OCI-LY7 (cell line): ENCODE measurements around the gene PDCD1LG2. TPM values are rescaled to one million over a fixed set of nuclear protein-coding genes. Genes with fewer than 3 reads are reported as not detected.

Source experiments
- BruUV-seq: library from RNA; stranded (reverse); fragments of 400-500 nt; replicated peaks from 2 replicates; lab custom pipeline; 2021; lab: Mats Ljungman, UMichigan
- CTCF ChIA-PET: fragments of 300-600 bp; sonication (Branson Sonifier 250); formaldehyde crosslinking; loops from one replicate; lab custom pipeline; 2022; ENCODE audit warnings: antibody characterized with exemption; ENCODE audit not compliant: unreplicated experiment; lab: Charles Lee
- POLR2A ChIA-PET: fragments of 300-600 bp; sonication (Branson Sonifier 250); formaldehyde crosslinking; loops from one replicate; lab custom pipeline; 2022; ENCODE audit warnings: antibody characterized with exemption; lab: Charles Lee
- DNase-seq: peaks from one replicate; pipeline ENCODE4 v3.0.0-alpha.2; 2015; ENCODE audit warnings: low spot score
- H2AFZ ChIP-seq: fragments of 200-600 bp; sonication (generic), shearing (Covaris generic); 2 replicates; pipeline ENCODE4 v1.6.1; 2014; ENCODE audit warnings: mild to moderate bottlenecking, antibody characterized with exemption, low read length, moderate library complexity
- H3K27ac ChIP-seq: fragments of 200-600 bp; sonication (generic); 2 replicates; pipeline ENCODE4 v1.5.1; 2014; ENCODE audit warnings: mixed run types, low read depth, mild to moderate bottlenecking, moderate library complexity, low read length, inconsistent platforms; ENCODE audit not compliant: poor library complexity, severe bottlenecking
- H3K36me3 ChIP-seq: fragments of 200-600 bp; sonication (generic); 2 replicates; pipeline ENCODE4 v1.6.1; 2014; ENCODE audit warnings: mild to moderate bottlenecking, antibody characterized with exemption, low read length, moderate library complexity, mixed read lengths; ENCODE audit not compliant: insufficient read depth
- H3K4me1 ChIP-seq: fragments of 200-600 bp; sonication (generic); 2 replicates; pipeline ENCODE4 v1.5.1; 2014; ENCODE audit warnings: mild to moderate bottlenecking, low read length; ENCODE audit not compliant: insufficient read depth, poor library complexity, severe bottlenecking
- H3K4me2 ChIP-seq: fragments of 200-600 bp; sonication (generic); 2 replicates; pipeline ENCODE4 v1.6.1; 2014; ENCODE audit warnings: mild to moderate bottlenecking, low read length
- H3K4me3 ChIP-seq: fragments of 200-600 bp; sonication (generic); 2 replicates; pipeline ENCODE4 v1.5.1; 2014; ENCODE audit warnings: mild to moderate bottlenecking, low read depth, low read length; ENCODE audit not compliant: poor library complexity, severe bottlenecking
- H3K79me2 ChIP-seq: fragments of 200-600 bp; sonication (generic); 2 replicates; pipeline ENCODE4 v1.6.1; 2016; ENCODE audit warnings: low read depth, mild to moderate bottlenecking, low read length, moderate library complexity, mixed read lengths; ENCODE audit not compliant: insufficient read depth
- H3K9me2 ChIP-seq: fragments of 200-600 bp; sonication (generic); 2 replicates; pipeline ENCODE4 v1.6.1; 2016; ENCODE audit warnings: mild to moderate bottlenecking, low read length, mixed read lengths; ENCODE audit not compliant: insufficient read depth
- H3K9me3 ChIP-seq: fragments of 200-600 bp; sonication (generic); 2 replicates; pipeline ENCODE4 v1.6.1; 2014; ENCODE audit warnings: mild to moderate bottlenecking, mixed run types, low read length, mixed read lengths
- H4K20me1 ChIP-seq: fragments of 200-600 bp; sonication (generic); 2 replicates; pipeline ENCODE4 v1.6.1; 2014; ENCODE audit warnings: mild to moderate bottlenecking, antibody characterized with exemption, low read length, moderate library complexity, mixed read lengths; ENCODE audit not compliant: insufficient read depth
- CTCF ChIP-seq: fragments of 200-600 bp; sonication (generic); conservative IDR thresholded peaks from 2 replicates; pipeline ENCODE4 v1.5.1; 2014; ENCODE audit warnings: mild to moderate bottlenecking, antibody characterized with exemption, low read length, moderate library complexity, mixed read lengths
- EZH2phosphoT487 ChIP-seq: fragments of 200-600 bp; sonication (generic); IDR thresholded peaks from 2 replicates; pipeline ENCODE4 v1.6.1; 2018; ENCODE audit warnings: low read depth, borderline replicate concordance, mild to moderate bottlenecking, mixed run types, antibody characterized with exemption, low read length, moderate library complexity, mixed read lengths
- intact Hi-C: fragments of 100-400 bp; cut with micrococcal nuclease; formaldehyde crosslinking; loops from one replicate; pipeline ENCODE4 v1.10.0; 2022; ENCODE audit not compliant: unreplicated experiment
- total RNA-seq, 2 experiments: library from RNA; depleted of rRNA in 1 of 2; stranded (reverse); fragments of >200 nt in 1 of 2; shearing (Covaris generic) in 1 of 2; gene quantifications; 2 replicates each; pipeline ENCODE4 v1.2.3, GENCODE V29; 2014 to 2022

Gene PDCD1LG2
- total RNA-seq, 2 experiments from 2014 or later = not detected

GRCh38 chr9:5511476-5511875, 1.1 kb downstream of the PDCD1LG2 start:
- Histone ChIP-seq H2AFZ (no peak overlapping the region), H3K9me2 (no peaks in the 10 kb centered on the region), H3K36me3 (no peaks in the 10 kb centered on the region), H3K79me2 (no peaks in the 10 kb centered on the region), H3K4me3 (no peak overlapping the region), H3K27ac (no peak overlapping the region), H3K4me1 (no peaks in the 10 kb centered on the region), H3K9me3 (no peaks in the 10 kb centered on the region), H3K4me2 (no peak overlapping the region), H4K20me1 (no peaks in the 10 kb centered on the region)
- ChIA-PET CTCF (no interaction called here), POLR2A (interaction anchor here (0.5 to 1.6 kb wide), 3 partner anchors 13 to 46 kb away, joined by 3 to 4 read pairs (median 3); no protein-coding TSS in a partner anchor)
- TF ChIP-seq CTCF = no peak
- no peak for TF ChIP-seq EZH2phosphoT487
- intact Hi-C loops = no loop called here
- BruUV-seq = no TSS peak
- DNase-seq = no peak

- intact Hi-C loops = no loop called here
- Histone ChIP-seq H3K9me3 (no peaks in the 10 kb centered on the region), H3K4me3 (no peak overlapping the region), H3K27ac (no peak overlapping the region), H4K20me1 (no peaks in the 10 kb centered on the region), H3K4me2 (no peak overlapping the region), H3K9me2 (no peaks in the 10 kb centered on the region), H3K4me1 (no peaks in the 10 kb centered on the region), H2AFZ (no peak overlapping the region), H3K79me2 (no peaks in the 10 kb centered on the region), H3K36me3 (no peaks in the 10 kb centered on the region)
- no TSS peak for BruUV-seq
- ChIA-PET CTCF (no interaction called here), POLR2A (interaction anchor here (0.6 to 1.0 kb wide), 3 partner anchors 10 to 70 kb away, joined by 3 read pairs; no protein-coding TSS in a partner anchor)
- no peak for DNase-seq
- TF ChIP-seq EZH2phosphoT487 = no peak
- no peak for TF ChIP-seq CTCF
Measured at GRCh38 chr9:5511935-5512580, 1.7 kb downstream of the PDCD1LG2 start.

GRCh38 chr9:5512658-5513452, 2.5 kb downstream of the PDCD1LG2 start:
- Histone ChIP-seq H4K20me1 (no peaks in the 10 kb centered on the region), H3K4me3 (no peak overlapping the region), H2AFZ (no peak overlapping the region), H3K9me3 (no peaks in the 10 kb centered on the region), H3K4me1 (no peaks in the 10 kb centered on the region), H3K36me3 (no peaks in the 10 kb centered on the region), H3K4me2 (no peak overlapping the region), H3K79me2 (no peaks in the 10 kb centered on the region), H3K9me2 (no peaks in the 10 kb centered on the region), H3K27ac (no peak overlapping the region)
- TF ChIP-seq CTCF = no peak
- no peak for TF ChIP-seq EZH2phosphoT487
- intact Hi-C loops = no loop called here
- ChIA-PET POLR2A (interaction anchor here (0.6 to 0.7 kb wide), 2 partner anchors 9 to 71 kb away, joined by 3 read pairs; no protein-coding TSS in a partner anchor), CTCF (no interaction called here)
- no TSS peak for BruUV-seq
- no peak for DNase-seq
